GM21515 (cell line): ENCODE results near the gene INPP5D.
"Not testable (repeated sequence)": the region's sequence is repeated elsewhere in the genome, so short reads cannot be mapped to it uniquely, and the experiment has no call there.

Experiments
- ATAC-seq: cut with Tn5 transposase; IDR thresholded peaks from one replicate; pipeline ENCODE4 v1.9.1; 2021; ENCODE audit not compliant: unreplicated experiment

Gene INPP5D

DNA sequence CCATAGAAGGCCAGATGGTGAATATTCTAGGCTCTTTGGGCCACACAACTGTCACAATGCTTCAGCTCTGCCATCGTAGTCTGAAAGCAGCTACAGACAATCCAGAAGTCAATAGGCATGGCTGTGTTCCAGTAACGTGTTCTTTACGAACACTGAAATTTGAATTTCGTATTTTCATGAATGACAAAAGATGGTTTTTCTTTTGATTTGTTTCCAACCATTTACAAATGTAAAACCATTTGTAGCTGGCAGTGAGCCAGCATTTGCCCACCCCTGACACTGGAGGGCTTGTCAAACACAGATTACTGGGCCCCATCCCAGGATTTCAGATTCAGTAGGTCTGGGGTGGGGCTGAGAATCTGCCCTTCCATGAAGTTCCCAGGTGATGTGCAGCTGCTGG is 108.3 kb downstream of the INPP5D start:
- no peak for ATAC-seq

DNA sequence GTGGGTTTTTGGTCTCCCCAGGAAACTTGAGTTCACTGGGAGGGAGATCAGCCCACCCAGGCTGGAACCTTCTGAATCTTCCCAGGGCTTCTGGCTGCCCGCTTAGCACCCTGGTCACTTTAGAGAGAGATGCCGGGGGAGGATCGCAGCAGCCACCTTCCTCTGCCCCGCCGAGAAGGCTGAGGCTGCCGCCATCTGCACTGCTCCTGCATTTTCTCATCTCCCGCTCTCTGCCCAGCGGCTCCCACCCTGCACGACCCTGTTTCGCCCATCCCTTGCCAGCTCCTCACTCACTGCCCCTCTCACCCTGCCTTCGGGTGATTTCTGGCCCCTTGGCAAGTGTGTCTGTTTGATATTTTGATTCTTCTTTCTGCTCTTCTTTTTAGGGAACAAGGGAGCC is 108.8 kb downstream of the INPP5D start:
- ATAC-seq: no peak

DNA sequence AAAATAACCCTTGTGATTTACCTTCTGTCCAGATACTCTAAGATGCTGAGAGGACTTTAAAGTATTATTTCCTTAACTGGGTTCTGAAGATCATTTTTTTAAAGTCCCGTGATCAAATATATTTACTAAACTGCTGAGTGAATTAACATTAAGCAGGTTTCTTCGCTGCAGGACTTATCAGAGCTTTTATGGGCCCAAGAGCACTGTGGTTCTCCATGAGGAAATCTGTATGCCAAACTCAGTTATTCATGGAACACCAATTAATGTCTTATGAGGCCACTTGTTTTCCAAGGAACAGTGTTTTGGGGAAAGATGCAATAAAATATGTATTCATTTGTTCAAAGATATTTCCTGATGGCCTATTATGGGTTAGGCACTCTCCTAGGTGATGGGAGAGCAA is 111.2 kb downstream of the INPP5D start:
- ATAC-seq: no peak

DNA sequence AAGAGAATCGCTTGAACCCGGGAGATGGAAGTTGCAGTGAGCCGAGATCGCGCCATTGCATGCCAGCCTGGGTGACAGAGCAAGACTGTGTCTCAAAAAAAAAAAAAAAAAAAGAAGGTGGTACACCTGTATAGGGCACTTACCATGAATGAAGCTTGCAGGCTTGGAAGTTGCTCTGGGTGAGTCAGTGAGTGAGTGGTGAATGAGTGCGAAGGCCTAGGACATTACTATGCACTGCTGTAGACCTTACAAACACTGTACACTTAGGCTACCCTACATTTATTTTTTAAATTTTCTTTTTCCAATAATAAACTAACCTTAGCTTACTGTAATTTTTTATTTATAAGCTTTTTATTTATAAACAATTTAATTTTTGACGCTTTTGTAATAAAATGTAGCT is 113.0 kb downstream of the INPP5D start:
- no peak for ATAC-seq

GRCh38 chr2:233174137-233174536 is 114.0 kb downstream of the INPP5D start:
- no peak for ATAC-seq

DNA sequence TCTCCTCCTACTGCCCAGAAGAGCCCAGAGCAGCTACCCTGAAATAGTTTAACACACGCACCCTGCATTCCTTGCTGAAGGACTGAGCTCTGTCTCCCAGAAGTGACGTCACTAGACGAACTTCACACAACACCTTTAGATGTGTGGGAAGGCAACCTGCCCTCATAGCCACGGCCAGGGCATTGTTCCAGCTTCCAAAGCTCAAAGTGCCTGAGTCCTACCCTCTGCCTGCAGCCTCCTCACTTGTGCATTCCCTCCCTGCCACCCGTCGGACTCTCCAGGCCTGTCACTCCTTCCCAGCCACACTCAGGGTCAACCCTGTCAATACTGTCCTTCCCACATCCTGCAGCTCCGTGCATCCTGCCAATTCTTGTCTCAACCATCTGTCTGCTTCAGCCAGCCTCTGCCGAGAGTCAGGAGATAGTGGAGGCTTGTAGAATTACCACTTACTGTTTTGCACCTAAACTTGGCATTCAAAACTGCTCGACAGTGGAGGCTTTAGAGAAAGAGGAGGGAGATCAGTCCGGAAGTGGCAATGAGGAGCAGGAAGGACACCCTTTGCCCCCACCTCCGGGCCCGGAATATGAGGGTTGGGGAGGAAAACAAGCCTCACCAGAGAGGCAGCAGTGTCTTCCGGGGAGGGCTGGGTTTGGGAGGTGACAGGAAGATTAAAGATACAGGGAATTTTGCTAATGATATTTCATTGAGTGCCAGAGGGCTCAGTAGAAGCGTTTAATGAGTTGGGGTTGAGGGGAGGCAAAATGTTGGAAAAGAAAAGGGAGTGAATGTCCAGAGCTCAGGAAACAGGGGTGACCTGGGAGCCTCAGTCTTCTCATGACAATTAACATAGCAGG is 119.1 kb downstream of the INPP5D start:
- ATAC-seq: no peak

DNA sequence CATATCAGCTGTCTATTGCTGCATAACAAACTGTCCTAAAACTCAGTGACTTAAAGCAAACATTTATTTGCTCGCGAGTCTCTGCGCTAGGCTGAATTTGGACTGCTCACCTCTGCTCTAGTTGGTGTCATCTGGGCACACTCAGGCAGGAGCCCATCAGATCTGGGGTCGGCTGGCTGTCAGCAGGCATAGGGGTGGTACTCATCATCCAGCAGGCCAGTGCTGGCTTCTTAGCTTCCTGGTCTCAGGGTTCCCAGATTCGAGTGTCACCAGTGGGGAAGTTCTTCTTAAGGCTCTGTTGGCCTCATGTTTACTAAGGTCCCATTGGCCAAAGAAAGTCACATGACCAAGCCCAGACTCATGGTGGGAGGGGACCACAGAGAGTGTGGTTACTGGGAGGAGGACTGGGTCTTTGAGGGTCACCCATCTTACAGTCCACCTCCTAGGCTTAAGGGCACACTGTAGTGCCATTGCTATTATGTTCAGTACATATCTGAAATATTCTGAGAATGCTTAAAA is 119.8 kb downstream of the INPP5D start:
- no peak for ATAC-seq

- no peak for ATAC-seq
Observed at GRCh38 chr2:233183869-233184418, 123.8 kb downstream of the INPP5D start.

DNA sequence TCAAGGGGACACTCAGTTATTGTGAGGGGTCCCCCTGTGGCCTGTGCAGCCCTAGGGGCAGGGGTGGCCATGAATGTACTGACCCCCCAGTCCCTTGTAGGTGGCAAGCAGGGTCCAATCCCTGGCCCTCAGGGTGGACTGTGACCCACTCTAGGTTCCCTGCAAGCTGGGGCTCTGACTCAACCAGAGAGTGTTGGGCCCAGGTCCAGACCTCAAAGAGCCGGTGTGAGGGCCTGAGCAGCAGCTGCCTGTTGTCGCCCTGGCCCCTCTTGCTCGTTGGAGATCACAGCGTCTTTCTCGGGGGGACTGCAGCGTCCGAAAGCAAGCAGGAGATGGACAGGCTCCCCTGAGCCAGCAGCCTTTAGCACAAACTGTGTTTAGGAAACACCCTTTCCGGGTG is 124.5 kb downstream of the INPP5D start:
- no peak for ATAC-seq

- no peak for ATAC-seq
Observed at GRCh38 chr2:233185330-233185729, 125.2 kb downstream of the INPP5D start.

DNA sequence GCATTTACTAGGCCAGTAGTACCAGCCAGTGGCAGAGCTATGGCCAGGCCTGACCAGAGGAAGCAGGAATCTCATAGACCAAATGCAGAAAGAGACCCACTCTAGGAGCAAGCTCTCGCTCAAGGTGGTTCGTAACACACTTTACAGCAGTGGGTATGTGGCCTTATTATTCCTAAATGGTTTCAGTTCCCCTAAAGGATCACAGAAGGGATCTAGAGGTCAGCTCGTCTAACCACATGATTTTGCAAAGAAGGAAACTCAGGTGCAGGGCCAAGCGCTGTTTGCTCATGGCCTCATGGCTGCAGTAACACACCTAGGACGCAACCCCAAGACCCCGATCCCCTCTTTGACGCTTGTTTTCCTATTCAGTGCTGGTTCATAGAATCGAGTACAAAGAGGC is 125.8 kb downstream of the INPP5D start:
- no peak for ATAC-seq

GRCh38 chr2:233186851-233187250 is 126.7 kb downstream of the INPP5D start:
- no peak for ATAC-seq

GRCh38 chr2:233189025-233189424 is 128.9 kb downstream of the INPP5D start:
- ATAC-seq: no peak

- not testable (repeated sequence) for ATAC-seq
Observed at GRCh38 chr2:233191016-233191415, 130.9 kb downstream of the INPP5D start.

DNA sequence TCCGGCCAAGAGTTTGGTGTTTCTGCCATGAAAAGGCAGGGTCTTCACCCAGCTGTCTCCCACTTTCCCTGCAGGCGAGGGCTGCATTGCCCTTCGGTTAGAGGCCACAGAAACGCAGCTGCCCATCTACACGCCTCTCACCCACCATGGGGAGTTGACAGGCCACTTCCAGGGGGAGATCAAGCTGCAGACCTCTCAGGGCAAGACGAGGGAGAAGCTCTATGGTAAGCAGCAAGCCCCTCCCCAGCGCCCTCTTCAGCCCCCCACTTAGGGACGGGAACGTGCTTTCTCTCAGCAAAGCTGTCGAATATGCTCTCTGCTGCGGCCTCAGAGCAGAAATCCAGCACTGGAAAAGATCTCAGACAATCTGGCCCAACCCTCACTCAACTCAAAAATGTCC is 133.6 kb downstream of the INPP5D start:
- ATAC-seq: no peak

DNA sequence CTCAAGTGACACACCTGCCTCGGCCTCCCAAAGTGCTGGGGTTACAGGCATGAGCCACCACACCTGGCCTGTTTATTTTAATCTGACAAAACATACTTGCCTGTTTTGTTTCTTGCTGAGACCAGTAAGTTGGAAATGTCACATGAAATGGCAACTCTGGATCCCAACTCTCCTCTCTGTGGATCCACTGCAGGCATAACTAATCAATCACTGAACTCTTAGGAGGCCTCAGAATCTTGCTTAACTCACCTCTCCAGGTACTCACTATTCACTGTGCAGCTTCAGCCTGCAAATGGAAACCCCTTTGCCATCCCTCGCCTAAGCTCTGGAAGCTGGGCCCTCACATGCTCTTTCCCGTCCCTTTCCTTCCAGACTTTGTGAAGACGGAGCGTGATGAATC is 134.9 kb downstream of the INPP5D start:
- ATAC-seq: no peak

- no peak for ATAC-seq
Observed at GRCh38 chr2:233197022-233197421, 136.9 kb downstream of the INPP5D start.

GRCh38 chr2:233198026-233198425 is 137.9 kb downstream of the INPP5D start:
- no peak for ATAC-seq

DNA sequence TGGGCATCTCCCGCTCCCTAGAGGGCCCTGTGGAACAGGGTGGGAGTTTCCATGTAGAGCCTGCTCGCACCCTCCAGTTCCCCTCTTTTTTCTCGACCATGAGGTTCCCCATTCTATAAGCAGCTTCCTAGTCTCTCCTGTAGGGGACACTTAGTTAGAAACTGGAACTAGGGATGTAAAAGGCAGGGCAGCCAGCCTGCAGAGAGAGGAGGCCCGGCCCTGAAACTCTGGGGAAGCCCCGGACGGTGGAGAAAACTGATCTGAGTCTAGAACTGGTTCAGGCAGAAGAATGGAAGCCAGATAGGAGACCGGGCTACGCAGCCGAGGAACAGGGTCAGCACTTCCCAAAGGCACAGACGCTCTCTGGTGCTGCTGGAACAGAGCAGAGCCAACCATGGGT is 139.7 kb downstream of the INPP5D start:
- ATAC-seq: no peak

GRCh38 chr2:233200790-233201189 is 140.6 kb downstream of the INPP5D start:
- ATAC-seq: not testable (repeated sequence)

DNA sequence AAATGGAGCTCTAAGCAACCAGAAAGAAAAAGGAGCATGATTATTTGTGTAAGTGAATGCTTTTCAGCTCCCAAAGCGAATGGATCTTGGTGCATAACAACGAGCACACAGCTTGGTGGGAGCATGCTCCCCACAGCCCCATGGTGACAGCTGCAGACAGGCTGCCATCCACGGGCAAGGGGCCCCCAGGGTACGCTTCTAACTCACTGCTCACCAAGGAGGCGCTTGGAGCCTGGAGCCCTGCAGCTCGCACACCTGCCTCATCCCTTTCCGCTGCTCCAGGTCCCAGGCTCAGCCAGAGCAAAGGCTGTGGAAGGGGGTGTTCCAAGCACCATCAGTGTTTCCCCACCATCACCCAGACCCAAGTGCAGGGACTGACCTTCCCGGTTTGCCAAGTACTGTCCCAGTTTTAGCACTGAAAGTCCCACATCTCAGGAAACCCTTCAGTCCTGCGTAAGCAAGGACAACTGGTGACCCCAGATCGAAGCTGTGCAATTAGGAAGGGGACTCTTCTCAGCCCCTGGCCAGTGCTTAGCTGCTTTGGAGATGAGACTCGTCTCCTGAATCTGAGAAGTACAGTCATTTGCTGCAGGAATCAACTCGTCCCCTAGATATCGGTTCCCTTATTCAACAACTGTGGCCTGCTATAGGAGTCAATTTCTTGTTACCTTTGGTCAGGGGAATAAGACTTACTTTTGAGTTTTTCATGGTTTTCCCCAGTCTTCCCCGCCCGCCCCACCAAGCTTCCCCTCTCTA is 141.3 kb downstream of the INPP5D start:
- no peak for ATAC-seq

GRCh38 chr2:233202531-233202944 is 142.4 kb downstream of the INPP5D start:
- ATAC-seq: no peak
